HL-60/S4 (cell line): ENCODE results near the gene GPR42.
"Not testable (repeated sequence)": the region's sequence is repeated elsewhere in the genome, so short reads cannot be mapped to it uniquely, and the experiment has no call there.

ENCODE experiments used
- in situ Hi-C: fragments of 300-500 bp; cut with MboI; formaldehyde crosslinking; loops from 2 replicates; pipeline ENCODE4 v1.14.3; 2022; ENCODE audit warnings: low sequenced_read_pairs

Gene GPR42

GRCh38 chr19:35392742-35393715 is 22.2 kb downstream of the GPR42 start:
- in situ Hi-C loops, result no loop called here

- in situ Hi-C loops, result no loop called here
Observed at GRCh38 chr19:35395382-35396199, 24.7 kb downstream of the GPR42 start.

- in situ Hi-C loops, result no loop called here
Observed at GRCh38 chr19:35396240-35396885, 25.5 kb downstream of the GPR42 start.

GRCh38 chr19:35397064-35397463 is 26.2 kb downstream of the GPR42 start:
- in situ Hi-C loops, result no loop called here

- in situ Hi-C loops, result no loop called here
Observed at GRCh38 chr19:35398570-35398969, 27.7 kb downstream of the GPR42 start.

- in situ Hi-C loops, result no loop called here
Observed at GRCh38 chr19:35399231-35399630, 28.4 kb downstream of the GPR42 start.

- in situ Hi-C loops, result no loop called here
Observed at GRCh38 chr19:35399948-35400772, 29.3 kb downstream of the GPR42 start.

- in situ Hi-C loops, result no loop called here
Observed at GRCh38 chr19:35400773-35401100, 29.9 kb downstream of the GPR42 start.

- in situ Hi-C loops, result not testable (repeated sequence)
Observed at GRCh38 chr19:35401416-35401815, 30.5 kb downstream of the GPR42 start.

- in situ Hi-C loops, result no loop called here
Observed at GRCh38 chr19:35403116-35403760, 32.4 kb downstream of the GPR42 start.

GRCh38 chr19:35404879-35405622 is 34.2 kb downstream of the GPR42 start:
- in situ Hi-C loops, result no loop called here

- in situ Hi-C loops, result no loop called here
Observed at GRCh38 chr19:35407619-35408018, 36.8 kb downstream of the GPR42 start.

GRCh38 chr19:35408284-35409171 is 37.7 kb downstream of the GPR42 start:
- in situ Hi-C loops, result no loop called here

- in situ Hi-C loops, result no loop called here
Observed at GRCh38 chr19:35409191-35409590, 38.3 kb downstream of the GPR42 start.

- in situ Hi-C loops, result no loop called here
Observed at GRCh38 chr19:35410487-35410886, 39.6 kb downstream of the GPR42 start.

GRCh38 chr19:35414442-35414841 is 43.6 kb downstream of the GPR42 start:
- in situ Hi-C loops, result no loop called here

- in situ Hi-C loops, result no loop called here
Observed at GRCh38 chr19:35416331-35416730, 45.5 kb downstream of the GPR42 start.

- in situ Hi-C loops, result no loop called here
Observed at GRCh38 chr19:35417278-35417677, 46.4 kb downstream of the GPR42 start.
